ENCODE results near the gene PEX14.

The PEX14 gene

DNA sequence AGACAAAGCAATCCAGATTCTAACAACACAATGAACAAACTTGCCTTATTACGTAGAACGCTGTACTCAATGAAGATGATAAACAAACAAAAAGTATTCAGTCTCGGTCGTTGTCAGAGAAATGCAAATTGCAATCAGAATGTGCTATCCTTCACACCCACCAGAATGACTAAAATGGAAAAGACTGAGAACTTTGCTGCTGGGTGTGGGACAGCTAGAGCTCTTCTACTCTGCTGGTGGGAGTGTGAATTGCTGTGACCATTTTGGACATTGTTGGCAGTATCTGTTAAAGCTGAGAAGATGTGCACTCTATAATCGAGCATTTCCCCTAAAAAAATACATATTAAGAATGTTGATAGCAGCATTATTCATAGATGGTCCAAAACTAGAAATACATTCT is 111.4 kb downstream of the PEX14 start:
- Histone ChIP-seq H3K9me3 (ENCODE audit: control insufficient read depth in 1 of 2, low read length in 2 of 2) (no peaks in the 10 kb centered on the region), H3K4me3 (ENCODE audit: low read depth in 1 of 2, low read length in 2 of 2) (no peak overlapping the region), H3K9ac (ENCODE audit: low read depth in 1 of 2, low read length in 2 of 2) (no peak overlapping the region), H3K4me1 (ENCODE audit: control insufficient read depth in 1 of 2, insufficient read depth in 2 of 2, low read length in 2 of 2) (no peaks in the 10 kb centered on the region), H3K36me3 (ENCODE audit: control insufficient read depth in 1 of 2, insufficient read depth in 2 of 2, low read length in 2 of 2) (no peaks in the 10 kb centered on the region), H3K27ac (ENCODE audit: low read depth, low read length) (no peak overlapping the region), H3K27me3 (ENCODE audit: control insufficient read depth in 1 of 2, insufficient read depth in 2 of 2, low read length in 2 of 2) (no peaks in the 10 kb centered on the region)

DNA sequence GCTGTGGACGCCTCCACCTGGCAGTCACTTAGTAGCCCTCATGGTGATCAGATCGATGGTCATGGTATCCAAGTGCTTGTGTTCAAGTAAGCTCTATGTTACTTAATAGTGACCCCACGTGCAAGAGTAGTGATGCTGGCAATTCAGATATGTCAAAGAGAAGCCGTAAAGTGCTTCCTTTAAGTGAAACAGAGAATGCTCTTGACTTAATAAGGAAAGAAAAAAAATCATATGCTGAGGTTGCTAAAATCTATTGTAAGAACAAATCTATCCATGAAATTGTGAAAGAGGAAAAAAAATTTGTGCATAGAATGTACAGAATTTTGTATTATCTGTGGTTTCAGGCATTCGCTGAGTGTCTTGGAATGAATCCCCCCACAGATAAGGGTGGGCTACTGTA is 113.9 kb downstream of the PEX14 start:
- Histone ChIP-seq H3K4me1 (ENCODE audit: control insufficient read depth in 1 of 2, insufficient read depth in 2 of 2, low read length in 2 of 2) (no peaks in the 10 kb centered on the region), H3K4me3 (ENCODE audit: low read depth in 1 of 2, low read length in 2 of 2) (no peak overlapping the region), H3K9me3 (ENCODE audit: control insufficient read depth in 1 of 2, low read length in 2 of 2) (no peaks in the 10 kb centered on the region), H3K36me3 (ENCODE audit: control insufficient read depth in 1 of 2, insufficient read depth in 2 of 2, low read length in 2 of 2) (no peaks in the 10 kb centered on the region), H3K27me3 (ENCODE audit: control insufficient read depth in 1 of 2, insufficient read depth in 2 of 2, low read length in 2 of 2) (no peaks in the 10 kb centered on the region), H3K9ac (ENCODE audit: low read depth in 1 of 2, low read length in 2 of 2) (no peak overlapping the region), H3K27ac (ENCODE audit: low read depth, low read length) (no peak overlapping the region)

DNA sequence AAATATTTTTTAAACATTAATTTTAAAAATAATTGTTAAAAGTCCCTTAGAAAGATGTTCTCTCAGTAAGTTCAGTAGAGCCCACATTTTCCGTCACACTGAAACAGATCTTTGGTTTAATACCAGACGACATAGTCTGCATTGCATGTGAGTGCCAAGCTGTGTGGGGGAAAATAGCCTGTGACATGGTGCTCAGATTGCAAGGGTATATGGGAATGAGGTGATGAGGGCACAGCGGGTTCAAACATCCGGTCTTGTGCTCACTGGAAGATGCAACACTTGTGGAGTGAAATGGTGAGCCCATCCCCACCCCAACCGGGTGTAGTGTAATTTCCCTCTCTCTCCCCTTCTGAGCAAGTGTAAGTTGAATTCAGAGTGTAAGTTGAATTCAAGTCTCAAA is 114.3 kb downstream of the PEX14 start:
- Histone ChIP-seq H3K4me1 (ENCODE audit: control insufficient read depth in 1 of 2, insufficient read depth in 2 of 2, low read length in 2 of 2) (no peaks in the 10 kb centered on the region), H3K9me3 (ENCODE audit: control insufficient read depth in 1 of 2, low read length in 2 of 2) (no peaks in the 10 kb centered on the region), H3K27ac (ENCODE audit: low read depth, low read length) (no peak overlapping the region), H3K27me3 (ENCODE audit: control insufficient read depth in 1 of 2, insufficient read depth in 2 of 2, low read length in 2 of 2) (no peaks in the 10 kb centered on the region), H3K36me3 (ENCODE audit: control insufficient read depth in 1 of 2, insufficient read depth in 2 of 2, low read length in 2 of 2) (no peaks in the 10 kb centered on the region), H3K4me3 (ENCODE audit: low read depth in 1 of 2, low read length in 2 of 2) (no peak overlapping the region), H3K9ac (ENCODE audit: low read depth in 1 of 2, low read length in 2 of 2) (no peak overlapping the region)

DNA sequence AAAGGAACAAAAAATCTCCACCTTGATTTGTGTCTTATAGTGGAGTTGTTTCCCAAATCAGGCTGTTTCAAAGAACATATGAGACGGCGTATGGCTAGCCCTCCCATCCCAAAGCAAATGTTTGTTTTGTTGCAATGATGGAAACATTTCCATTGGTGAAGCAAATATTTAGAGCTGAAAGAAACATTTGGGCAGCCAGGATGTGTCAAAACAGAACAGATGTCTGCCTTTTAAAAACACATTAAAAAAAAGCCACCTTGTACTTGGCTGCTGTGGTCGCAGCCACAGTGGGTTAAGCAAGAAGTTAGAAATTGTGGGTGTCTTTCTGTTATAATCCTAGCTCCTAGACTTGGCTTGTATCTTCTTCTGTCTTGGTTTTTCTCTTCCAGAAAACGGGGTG is 116.3 kb downstream of the PEX14 start:
- H3K9me3 ChIP-seq (ENCODE audit: control insufficient read depth in 1 of 2, low read length in 2 of 2), result no peaks in the 10 kb centered on the region
- no peaks in the 10 kb centered on the region for H3K36me3 ChIP-seq (ENCODE audit: control insufficient read depth in 1 of 2, insufficient read depth in 2 of 2, low read length in 2 of 2)
- H3K27ac ChIP-seq (ENCODE audit: low read depth, low read length), result no peak overlapping the region
- H3K9ac ChIP-seq (ENCODE audit: low read depth in 1 of 2, low read length in 2 of 2), result no peak overlapping the region
- H3K27me3 ChIP-seq (ENCODE audit: control insufficient read depth in 1 of 2, insufficient read depth in 2 of 2, low read length in 2 of 2), result no peaks in the 10 kb centered on the region
- H3K4me1 ChIP-seq (ENCODE audit: control insufficient read depth in 1 of 2, insufficient read depth in 2 of 2, low read length in 2 of 2), result no peaks in the 10 kb centered on the region
- no peak overlapping the region for H3K4me3 ChIP-seq (ENCODE audit: low read depth in 1 of 2, low read length in 2 of 2)

DNA sequence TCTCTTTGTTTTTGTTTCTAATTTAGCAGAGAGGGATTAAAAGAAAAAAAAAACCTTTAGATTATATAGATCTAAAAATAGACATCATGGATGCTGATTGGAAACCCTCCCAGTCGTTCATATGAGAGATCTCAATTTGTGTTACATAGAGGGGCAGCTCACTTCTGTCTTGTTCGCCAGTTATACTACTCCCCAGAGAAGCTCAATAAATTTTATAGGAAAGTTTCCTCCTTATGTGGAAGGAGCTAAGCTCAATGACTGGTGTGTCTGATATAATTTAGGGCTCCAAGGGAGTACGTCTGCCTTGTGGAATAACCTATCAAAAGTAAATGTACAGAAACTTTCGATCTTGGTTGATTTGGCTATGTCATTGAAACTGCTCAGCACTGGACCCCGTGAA is 117.6 kb downstream of the PEX14 start:
- no peak overlapping the region for H3K4me3 ChIP-seq (ENCODE audit: low read depth in 1 of 2, low read length in 2 of 2)
- H3K9me3 ChIP-seq (ENCODE audit: control insufficient read depth in 1 of 2, low read length in 2 of 2), result no peaks in the 10 kb centered on the region
- H3K4me1 ChIP-seq (ENCODE audit: control insufficient read depth in 1 of 2, insufficient read depth in 2 of 2, low read length in 2 of 2), result peaks cover 0 to 2% of the 10 kb centered on the region in 2 donors

DNA sequence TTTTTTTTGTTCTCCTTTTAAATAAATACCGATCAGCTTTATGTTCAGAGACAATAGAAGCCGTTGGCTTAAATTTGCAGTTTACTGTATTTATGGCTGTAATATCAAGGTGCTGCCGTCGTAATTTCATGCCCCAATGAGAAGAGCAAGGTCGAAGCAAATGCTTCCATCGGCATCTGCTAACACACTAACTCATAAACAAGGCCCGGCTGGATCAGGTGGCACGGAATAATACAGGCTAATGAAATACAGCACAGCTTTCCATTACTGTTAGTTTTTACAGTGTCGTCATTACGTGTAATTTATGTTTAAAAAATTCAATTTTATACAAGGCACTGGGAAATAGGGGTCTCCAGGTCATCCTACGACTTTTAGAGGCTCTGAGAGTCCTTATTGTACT is 119.0 kb downstream of the PEX14 start:
- H3K4me1 ChIP-seq (ENCODE audit: control insufficient read depth in 1 of 2, insufficient read depth in 2 of 2, low read length in 2 of 2), result peaks cover 2 to 8% of the 10 kb centered on the region in 2 donors
- no peak overlapping the region for H3K9ac ChIP-seq (ENCODE audit: low read depth in 1 of 2, low read length in 2 of 2)
- H3K36me3 ChIP-seq (ENCODE audit: control insufficient read depth in 1 of 2, insufficient read depth in 2 of 2, low read length in 2 of 2), result no peaks in the 10 kb centered on the region
- no peak overlapping the region for H3K4me3 ChIP-seq (ENCODE audit: low read depth in 1 of 2, low read length in 2 of 2)
- H3K9me3 ChIP-seq (ENCODE audit: control insufficient read depth in 1 of 2, low read length in 2 of 2), result no peaks in the 10 kb centered on the region
- H3K27me3 ChIP-seq (ENCODE audit: control insufficient read depth in 1 of 2, insufficient read depth in 2 of 2, low read length in 2 of 2), result no peaks in the 10 kb centered on the region
- H3K27ac ChIP-seq (ENCODE audit: low read depth, low read length), result no peak overlapping the region

More for the DNA sequence above, 117.6 kb downstream of the PEX14 start:
- H3K27ac ChIP-seq (ENCODE audit: low read depth, low read length), result no peak overlapping the region
- H3K9ac ChIP-seq (ENCODE audit: low read depth in 1 of 2, low read length in 2 of 2), result no peak overlapping the region
- H3K36me3 ChIP-seq (ENCODE audit: control insufficient read depth in 1 of 2, insufficient read depth in 2 of 2, low read length in 2 of 2), result no peaks in the 10 kb centered on the region
- no peaks in the 10 kb centered on the region for H3K27me3 ChIP-seq (ENCODE audit: control insufficient read depth in 1 of 2, insufficient read depth in 2 of 2, low read length in 2 of 2)

DNA sequence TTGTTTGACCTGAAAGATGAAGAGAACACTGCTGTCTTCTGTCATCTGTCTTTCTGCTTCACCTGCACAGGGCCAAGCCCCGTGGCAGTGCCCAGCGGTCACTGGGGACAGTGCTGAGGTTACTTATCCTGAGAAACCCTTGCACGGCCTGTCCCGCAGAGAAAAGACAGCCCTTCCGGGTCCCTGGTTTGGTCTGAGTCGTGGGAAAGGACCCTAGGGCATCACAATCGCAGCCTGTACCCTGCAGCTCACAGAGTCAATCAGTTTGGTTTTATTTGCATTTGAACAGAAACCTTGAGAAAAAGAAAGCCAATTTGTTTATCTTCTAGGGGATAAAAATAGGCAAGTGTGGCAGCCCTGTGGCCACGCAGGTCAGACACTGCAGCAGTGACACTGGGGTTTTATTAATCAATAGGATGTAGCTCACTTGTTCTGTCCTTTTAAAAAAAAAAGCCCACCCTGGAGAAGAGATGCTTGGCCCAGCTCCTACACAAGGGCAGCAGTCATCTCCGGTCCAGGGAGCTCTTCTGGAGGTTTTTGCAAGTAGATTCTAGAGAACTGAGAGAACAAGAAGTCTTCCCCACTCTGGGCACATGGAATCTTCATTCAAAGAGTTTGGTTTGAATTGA is 120.0 kb downstream of the PEX14 start:
- no peak overlapping the region for H3K27ac ChIP-seq (ENCODE audit: low read depth, low read length)
- H3K36me3 ChIP-seq (ENCODE audit: control insufficient read depth in 1 of 2, insufficient read depth in 2 of 2, low read length in 2 of 2), result no peaks in the 10 kb centered on the region
- no peaks in the 10 kb centered on the region for H3K27me3 ChIP-seq (ENCODE audit: control insufficient read depth in 1 of 2, insufficient read depth in 2 of 2, low read length in 2 of 2)
- H3K4me1 ChIP-seq (ENCODE audit: control insufficient read depth in 1 of 2, insufficient read depth in 2 of 2, low read length in 2 of 2), result peaks cover 9 to 14% of the 10 kb centered on the region in 2 donors
- no peak overlapping the region for H3K4me3 ChIP-seq (ENCODE audit: low read depth in 1 of 2, low read length in 2 of 2)
- H3K9ac ChIP-seq (ENCODE audit: low read depth in 1 of 2, low read length in 2 of 2), result no peak overlapping the region
- no peaks in the 10 kb centered on the region for H3K9me3 ChIP-seq (ENCODE audit: control insufficient read depth in 1 of 2, low read length in 2 of 2)

DNA sequence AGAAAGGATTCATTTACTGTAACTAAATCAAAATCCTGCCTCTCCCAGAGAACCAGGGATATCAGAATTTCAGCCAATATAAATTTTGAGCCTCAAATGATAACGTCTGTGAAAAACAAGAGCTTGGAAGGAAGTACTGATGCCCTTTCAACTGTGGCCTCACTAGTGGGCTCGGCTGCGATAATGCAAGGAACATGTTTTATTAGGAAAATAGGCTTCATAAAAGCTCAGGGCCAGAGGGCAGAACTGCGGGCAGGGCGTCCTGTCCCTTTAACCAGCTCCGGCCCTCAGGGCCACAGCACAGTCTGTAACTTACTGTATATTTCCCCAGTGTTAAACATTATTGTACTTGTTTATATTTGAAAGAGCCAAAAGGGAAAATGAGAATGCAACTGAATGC is 122.0 kb downstream of the PEX14 start:
- no peak overlapping the region for H3K4me3 ChIP-seq (ENCODE audit: low read depth in 1 of 2, low read length in 2 of 2)
- no peaks in the 10 kb centered on the region for H3K9me3 ChIP-seq (ENCODE audit: control insufficient read depth in 1 of 2, low read length in 2 of 2)
- H3K36me3 ChIP-seq (ENCODE audit: control insufficient read depth in 1 of 2, insufficient read depth in 2 of 2, low read length in 2 of 2), result peaks cover 0 to 6% of the 10 kb centered on the region in 2 donors
- no peak overlapping the region for H3K9ac ChIP-seq (ENCODE audit: low read depth in 1 of 2, low read length in 2 of 2)
- no peak overlapping the region for H3K27ac ChIP-seq (ENCODE audit: low read depth, low read length)
- H3K4me1 ChIP-seq (ENCODE audit: control insufficient read depth in 1 of 2, insufficient read depth in 2 of 2, low read length in 2 of 2), result peaks cover 9 to 14% of the 10 kb centered on the region in 2 donors
- H3K27me3 ChIP-seq (ENCODE audit: control insufficient read depth in 1 of 2, insufficient read depth in 2 of 2, low read length in 2 of 2), result no peaks in the 10 kb centered on the region

DNA sequence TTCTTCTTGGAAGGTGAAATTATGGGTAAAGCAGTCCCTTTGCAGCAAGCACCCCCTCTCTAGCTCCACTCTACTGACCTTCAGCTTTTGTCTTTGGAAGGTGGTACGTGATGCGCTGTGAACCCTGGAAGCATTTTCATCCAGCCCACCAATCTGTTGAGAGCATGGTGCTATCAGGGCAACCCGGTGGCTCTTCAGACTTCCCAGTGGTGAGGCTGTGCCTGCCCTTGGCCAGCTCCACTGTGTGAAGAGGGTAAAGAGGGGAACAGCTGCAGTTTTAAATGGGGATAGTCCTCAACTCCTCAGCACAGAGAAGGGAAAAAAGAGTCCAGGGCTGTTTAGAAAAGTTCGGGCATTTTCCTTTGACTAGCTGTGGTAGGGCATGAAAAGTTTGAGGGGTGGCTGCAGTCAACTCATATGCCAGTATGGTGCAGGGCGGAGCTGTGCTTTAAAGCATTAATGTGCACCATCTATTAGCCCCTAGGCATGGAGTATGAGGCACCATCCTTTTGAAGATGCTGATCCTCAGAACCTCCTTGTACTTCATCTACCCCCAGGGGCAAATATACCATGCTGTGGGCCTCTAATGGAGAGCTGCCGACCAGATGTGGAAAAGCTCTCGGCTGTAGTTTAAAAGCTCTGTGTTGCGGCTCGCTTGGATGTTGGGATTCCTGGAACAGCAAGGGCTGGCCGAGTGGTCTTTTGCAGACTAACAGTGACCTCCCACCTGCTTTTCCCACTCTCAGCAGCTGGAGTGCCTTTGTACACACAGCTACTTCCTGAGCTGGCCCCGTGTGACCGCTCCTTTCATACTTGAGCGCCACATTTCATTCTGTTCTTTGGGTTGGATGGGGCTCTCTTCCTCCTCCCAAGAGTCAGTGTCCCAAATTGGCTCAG is 123.0 kb downstream of the PEX14 start:
- peaks cover 9 to 14% of the 10 kb centered on the region in 2 donors for H3K4me1 ChIP-seq (ENCODE audit: control insufficient read depth in 1 of 2, insufficient read depth in 2 of 2, low read length in 2 of 2)
- H3K4me3 ChIP-seq (ENCODE audit: low read depth in 1 of 2, low read length in 2 of 2), result no peak overlapping the region
- peaks cover 0 to 7% of the 10 kb centered on the region in 2 donors for H3K36me3 ChIP-seq (ENCODE audit: control insufficient read depth in 1 of 2, insufficient read depth in 2 of 2, low read length in 2 of 2)
- H3K9ac ChIP-seq (ENCODE audit: low read depth in 1 of 2, low read length in 2 of 2), result no peak overlapping the region
- H3K9me3 ChIP-seq (ENCODE audit: control insufficient read depth in 1 of 2, low read length in 2 of 2), result no peaks in the 10 kb centered on the region
- no peaks in the 10 kb centered on the region for H3K27me3 ChIP-seq (ENCODE audit: control insufficient read depth in 1 of 2, insufficient read depth in 2 of 2, low read length in 2 of 2)
- H3K27ac ChIP-seq (ENCODE audit: low read depth, low read length), result no peak overlapping the region

DNA sequence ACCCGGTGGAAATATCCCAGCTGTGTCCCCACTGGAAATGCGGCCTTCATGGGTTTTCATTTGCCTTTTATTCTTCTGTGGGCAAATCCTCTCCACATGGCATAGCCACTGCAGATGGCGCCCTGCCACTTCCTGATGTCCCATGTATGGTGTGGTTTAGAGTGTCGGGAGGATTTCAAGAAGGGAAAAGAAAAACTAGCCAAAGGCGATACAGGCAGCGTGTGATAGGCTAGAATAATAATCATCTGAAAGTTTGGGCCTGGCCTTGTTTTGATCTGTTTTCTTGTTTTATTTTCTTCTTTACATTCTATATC is 123.6 kb downstream of the PEX14 start:
- Histone ChIP-seq H3K36me3 (ENCODE audit: control insufficient read depth in 1 of 2, insufficient read depth in 2 of 2, low read length in 2 of 2) (peaks cover 0 to 7% of the 10 kb centered on the region in 2 donors), H3K4me3 (ENCODE audit: low read depth in 1 of 2, low read length in 2 of 2) (no peak overlapping the region), H3K9ac (ENCODE audit: low read depth in 1 of 2, low read length in 2 of 2) (no peak overlapping the region), H3K27ac (ENCODE audit: low read depth, low read length) (no peak overlapping the region), H3K9me3 (ENCODE audit: control insufficient read depth in 1 of 2, low read length in 2 of 2) (no peaks in the 10 kb centered on the region), H3K4me1 (ENCODE audit: control insufficient read depth in 1 of 2, insufficient read depth in 2 of 2, low read length in 2 of 2) (peaks cover 9 to 14% of the 10 kb centered on the region in 2 donors), H3K27me3 (ENCODE audit: control insufficient read depth in 1 of 2, insufficient read depth in 2 of 2, low read length in 2 of 2) (no peaks in the 10 kb centered on the region)
